GM18873 (cell line): ENCODE data around the gene ACSL1.
"Not testable (repeated sequence)": the region's sequence is repeated elsewhere in the genome, so short reads cannot be mapped to it uniquely, and the experiment has no call there.

Experiments used
- ATAC-seq: cut with Tn5 transposase; IDR thresholded peaks from one replicate; pipeline ENCODE4 v1.9.1; 2021; ENCODE audit warnings: mild to moderate bottlenecking, moderate library complexity, moderate number of reproducible peaks; ENCODE audit not compliant: unreplicated experiment, low FRiP score

The ACSL1 gene

DNA sequence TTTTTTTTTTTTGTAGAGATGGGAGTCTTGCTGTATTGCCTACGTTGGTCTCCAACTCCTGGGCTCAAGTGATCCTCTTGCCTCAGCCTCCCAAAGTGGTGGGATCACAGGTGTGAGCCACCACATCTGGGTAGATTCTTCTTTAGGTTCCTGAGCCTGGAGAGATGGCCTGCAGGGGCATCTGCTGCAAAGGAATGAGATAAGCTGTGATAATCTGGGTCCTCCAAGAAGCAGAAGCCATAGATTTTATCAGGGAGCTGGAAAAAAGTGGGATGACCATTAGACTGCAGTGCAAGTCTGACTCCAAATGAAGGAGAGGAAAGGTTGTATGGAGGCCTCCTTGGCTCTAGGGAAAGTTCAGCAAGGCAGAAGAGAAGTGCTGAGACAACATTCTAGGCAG is 19.0 kb upstream of the ACSL1 start:
- no peak for ATAC-seq

DNA sequence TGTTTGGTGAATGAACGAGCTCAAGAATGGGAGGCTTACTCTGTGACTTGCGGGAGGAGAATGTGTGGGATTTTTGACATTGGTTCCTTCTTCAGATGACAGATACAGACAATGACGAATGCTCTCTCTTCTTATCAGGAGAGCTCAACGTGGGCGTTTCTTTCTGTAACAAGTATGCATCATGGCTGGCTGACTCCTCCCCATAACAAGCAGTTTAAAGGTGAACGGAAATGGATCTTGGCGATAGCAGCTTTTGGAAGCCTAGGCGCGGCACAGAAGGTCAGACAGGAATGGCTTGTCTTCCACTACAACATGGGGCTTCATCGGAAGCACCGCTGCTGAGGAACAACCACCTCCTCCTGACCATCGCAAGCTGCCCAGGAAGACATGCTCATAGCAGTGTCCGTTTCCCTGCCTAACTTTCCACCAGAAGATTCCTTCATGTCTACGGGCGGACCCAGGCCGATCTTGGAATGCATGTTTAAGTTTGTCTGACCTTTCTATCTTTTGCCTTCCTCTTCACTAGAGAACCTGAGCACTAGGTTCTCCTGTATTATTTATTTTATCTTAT is 18.3 kb upstream of the ACSL1 start:
- ATAC-seq, result no peak

DNA sequence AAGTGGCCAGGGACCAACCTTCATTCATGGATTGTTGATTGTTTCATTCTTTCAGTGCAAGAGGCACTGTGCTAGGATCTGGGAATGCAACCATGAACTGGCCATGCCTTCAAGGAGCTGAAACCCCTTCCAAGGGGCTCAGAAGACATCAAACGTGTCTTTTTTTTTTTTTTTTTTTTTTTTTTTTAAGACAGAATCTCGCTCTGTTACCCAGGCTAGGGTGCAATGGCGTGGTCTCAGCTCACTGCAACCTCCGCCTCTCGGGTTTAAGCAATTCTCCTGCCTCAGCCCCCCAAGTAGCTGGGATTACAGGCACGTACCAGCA is 13.3 kb upstream of the ACSL1 start:
- ATAC-seq, result not testable (repeated sequence)

DNA sequence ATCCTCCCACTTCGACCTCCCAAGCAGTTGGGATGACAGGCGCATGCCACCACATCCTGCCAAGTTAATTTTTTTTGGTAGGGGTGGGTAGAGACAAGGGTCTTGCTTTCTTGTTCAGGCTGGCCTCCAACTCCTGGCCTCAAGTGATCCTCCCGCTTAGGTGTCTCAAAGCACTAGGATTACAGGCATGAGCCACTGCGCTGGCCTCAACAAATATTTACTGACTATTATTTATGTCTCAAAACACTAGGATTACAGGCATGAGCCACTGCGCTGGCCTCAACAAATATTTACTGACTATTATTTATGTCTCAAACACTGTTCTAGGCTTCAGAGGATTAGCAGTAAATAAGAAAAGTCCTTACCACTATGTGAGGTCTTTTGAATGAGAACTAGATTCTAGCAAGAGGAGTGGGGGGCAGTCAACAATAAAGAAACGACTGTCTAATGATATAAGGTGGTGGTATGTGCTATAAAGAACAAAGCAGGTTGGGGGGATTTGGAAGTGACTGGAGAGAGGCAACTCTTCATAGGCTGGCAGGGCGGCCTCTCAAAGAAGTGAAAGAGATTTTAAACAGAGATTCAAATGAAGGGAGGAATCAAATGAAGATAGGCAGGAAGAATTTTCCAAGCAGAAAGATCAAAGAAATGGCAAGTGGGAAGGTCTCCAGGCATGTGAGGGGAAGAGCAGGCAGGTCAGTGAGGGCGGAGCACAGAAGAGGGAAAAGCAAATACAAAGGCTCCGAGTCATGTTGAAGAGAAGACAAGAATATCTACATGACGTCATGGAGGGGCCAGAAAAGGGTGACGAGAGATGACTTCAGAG is 12.7 kb upstream of the ACSL1 start:
- ATAC-seq, result no peak

DNA sequence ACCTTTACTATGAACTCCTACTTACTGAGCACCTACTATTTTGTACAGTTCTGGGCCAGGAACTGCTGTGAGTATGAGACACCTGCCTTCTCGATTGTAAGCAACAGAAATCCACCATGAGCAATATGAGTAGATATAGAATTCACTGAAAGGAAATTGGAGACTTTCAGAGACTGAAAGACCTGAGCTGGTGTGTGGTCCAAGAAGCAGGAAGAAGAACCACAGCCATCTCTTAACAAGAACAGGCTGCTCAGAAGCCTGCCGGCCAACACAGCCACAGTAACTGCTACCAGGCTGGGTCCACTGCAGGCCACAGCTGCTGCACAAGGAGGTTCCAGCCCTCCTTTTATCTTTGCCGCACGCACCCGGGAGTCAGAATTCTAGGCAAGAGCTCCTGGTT is 10.8 kb upstream of the ACSL1 start:
- ATAC-seq, result no peak

DNA sequence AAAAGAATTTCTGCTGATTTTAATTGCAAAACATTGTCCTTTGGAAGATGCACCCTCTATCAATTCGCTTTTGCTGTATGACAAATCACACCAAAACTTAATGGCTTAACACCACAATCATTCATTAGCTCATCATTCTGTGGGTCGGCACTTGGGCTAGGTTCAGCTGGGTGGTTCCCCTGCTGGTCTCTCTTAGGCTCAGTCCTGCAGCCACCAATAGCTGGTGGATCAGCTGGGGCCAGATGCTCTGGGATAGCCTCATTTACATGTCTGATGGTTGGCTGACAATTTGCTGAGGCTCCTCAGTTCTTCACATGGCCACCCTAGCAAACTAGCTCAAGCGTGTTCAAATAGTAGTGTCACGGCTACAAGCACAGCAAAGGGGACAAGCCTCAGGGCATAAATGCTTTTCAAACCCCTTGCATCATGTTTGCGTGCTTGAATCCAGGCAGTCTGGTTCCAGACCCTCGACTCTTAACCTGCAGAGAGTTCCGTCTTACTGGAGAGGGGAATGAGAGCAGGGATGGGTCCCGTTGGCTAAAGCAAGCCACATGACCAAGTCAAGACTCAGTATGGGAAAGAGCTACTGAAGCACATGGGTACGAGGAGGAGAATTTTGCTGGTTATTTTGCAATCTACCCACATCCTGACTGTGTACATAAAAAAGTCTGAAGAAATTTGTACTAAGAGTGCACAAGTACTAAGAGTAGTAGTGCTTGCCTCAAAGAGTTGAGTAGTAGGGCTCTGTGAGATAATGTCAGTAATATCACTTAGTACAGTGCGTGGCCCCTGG is 7.5 kb upstream of the ACSL1 start:
- ATAC-seq, result no peak

DNA sequence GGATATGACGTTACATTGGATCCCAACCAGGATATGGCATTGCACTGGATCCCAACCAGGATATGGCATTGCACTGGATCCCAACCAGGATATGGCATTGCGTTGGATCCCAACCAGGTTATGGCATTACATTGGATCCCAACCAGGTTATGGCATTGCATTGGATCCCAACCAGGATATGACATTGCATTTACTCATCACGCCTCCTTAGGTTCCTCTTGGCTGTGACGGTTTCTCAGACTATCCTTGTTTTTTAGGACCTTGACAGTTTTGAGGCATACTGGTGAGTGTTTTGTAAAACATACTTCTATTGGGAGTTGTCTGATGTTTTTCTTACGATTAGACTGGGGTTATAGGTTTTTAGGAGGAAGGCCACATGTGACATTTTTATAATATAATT is 5.4 kb upstream of the ACSL1 start:
- ATAC-seq, result no peak

DNA sequence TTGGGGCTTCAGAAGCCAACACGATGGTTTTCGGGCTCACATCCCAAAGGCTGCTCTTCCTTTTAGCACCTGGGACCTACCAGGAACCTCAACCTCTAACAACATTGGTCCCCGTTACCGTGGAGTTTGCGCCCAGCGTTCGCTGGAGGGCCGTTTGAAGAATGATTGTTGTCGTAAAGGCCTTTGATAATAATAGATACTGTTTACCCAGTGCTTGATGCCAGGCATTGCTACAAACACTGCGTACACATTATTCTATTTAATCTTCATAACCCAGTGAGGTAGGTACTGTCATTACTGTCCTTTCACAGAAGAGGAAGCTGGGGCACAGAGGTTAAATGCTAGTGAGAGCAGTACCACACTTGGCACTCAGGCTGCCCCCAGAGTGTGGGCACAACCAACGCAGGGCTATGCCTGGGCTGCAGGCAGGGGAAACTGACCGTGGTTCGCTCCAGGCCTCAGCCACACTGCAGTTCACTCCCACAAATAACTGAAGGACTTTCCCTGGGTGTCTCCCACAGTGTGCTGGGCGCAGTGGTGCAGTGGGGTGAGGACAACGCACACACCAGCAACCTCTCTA is 1.0 kb upstream of the ACSL1 start:
- ATAC-seq, result peak; percentile 14

DNA sequence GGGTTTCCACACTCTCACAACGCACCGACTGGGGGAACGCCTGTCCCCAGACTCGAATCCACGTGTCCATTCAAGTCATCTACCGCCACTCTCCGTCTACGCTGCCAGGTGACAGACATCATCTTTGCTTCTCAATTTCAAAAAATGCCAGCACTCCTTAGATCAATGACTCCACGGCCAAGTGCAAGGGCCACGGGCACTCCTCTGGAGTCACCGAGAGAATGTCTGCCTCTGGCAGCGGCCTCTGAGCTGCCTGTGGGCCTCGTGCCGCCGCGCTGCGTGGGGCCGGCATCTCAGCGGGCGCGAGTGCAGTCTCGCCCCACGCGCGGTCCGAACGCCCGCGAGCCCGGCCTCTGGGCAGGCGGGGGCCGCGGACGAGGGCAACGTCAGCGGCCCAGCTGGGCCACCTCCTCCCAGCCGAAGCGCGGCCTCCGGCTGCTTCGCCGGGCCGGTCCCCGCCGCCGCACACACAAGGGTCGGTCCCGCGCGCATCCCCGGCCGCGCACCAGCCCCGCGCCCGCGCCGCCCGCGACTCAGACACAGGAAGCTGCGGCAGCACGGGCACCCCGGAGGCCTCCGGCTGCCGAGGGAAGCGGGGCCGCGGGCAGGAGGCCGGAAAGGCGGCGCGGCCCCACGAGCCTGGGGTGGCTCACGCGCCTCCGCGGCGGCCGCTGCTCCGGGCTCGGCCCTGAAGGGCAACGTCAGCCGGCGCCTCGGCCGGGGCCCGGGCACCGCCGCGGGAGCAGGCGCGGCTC is 450 bp downstream of the ACSL1 start:
- ATAC-seq, result peak; percentile 16

DNA sequence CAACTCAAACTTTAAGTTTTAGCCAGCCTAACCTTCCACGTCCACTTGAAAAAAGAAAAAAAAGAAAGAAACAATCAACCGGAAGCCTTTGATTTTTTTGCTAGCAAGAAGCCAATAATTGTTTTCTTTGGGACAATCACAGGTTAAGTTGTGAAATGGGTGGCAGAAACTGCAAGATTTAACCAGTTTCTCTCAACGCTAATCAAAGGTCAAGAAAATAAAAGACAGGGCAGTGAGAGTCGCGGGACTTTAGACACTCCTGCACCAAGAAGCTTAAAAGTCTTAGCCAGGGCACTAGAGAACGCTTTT is 1.0 kb downstream of the ACSL1 start:
- no peak for ATAC-seq

DNA sequence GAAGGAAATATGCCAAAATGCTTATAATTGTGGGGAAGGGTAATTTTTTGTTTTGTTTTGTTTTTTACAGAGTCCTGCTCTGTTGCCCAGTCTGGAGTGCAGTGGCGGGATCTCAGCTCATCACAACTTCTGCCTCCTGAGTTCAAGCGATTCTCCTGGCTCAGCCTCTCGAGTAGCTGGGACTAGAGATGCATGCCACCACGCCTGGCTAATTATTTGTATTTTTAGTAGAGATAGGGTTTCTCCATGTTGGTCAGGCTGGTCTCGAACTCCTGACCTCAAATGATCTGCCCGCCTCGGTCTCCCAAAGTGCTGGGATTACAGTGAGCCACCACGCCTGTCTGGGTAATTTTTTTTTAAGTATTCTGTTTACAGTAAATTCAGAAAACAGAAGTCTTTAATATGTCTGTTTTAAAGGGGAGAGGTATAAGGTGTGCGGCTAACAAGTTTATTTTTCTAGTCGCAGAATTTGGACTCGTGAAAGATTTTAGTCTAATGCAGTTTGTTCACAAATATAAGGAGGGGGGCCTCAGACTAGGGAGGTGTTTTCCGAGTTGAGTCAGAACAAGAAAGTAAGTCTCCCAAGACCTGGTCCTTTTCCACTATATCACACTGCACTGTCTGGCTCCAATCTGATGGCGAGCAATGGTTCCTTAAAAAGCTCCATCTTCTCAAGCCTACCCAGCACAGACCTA is 1.5 kb downstream of the ACSL1 start:
- ATAC-seq, result peak; percentile 23

DNA sequence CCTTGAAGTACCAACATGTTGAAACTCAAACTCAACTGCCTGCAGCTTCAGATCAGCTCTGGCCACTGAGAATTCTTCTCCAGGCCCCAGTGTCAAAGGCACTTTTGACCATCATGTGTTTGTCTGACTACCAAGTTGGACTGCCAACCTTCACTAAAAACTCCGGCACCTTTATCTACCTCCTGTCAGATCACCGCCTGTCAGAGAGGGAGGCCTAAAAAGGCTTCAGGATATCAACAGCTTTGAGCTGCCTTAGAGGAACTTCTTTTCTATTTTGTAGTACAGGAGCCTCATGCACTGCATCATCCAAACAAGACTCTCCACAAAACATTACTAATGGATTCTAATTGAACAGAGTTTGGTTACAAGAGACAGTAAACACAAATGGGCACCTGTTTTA is 2.8 kb downstream of the ACSL1 start:
- ATAC-seq, result no peak

DNA sequence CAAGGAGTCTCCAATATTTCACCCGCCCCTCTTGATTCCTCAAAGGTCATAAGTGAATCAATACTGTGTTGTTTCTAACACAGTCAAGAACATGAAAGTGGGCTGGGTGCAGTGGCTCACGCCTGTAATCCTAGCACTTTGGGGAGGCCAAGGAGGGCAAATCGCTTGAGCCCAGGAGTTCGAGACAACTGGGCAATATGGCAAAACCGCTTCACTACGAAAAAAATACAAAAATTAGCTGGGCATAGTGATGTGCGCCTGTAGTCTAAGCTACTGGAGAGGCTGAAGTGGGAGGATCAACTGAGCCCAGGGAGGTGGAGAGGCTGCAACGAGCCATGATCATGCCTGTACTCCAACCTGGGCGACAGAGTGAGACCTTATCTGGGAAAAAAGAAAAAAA is 3.4 kb downstream of the ACSL1 start:
- no peak for ATAC-seq

DNA sequence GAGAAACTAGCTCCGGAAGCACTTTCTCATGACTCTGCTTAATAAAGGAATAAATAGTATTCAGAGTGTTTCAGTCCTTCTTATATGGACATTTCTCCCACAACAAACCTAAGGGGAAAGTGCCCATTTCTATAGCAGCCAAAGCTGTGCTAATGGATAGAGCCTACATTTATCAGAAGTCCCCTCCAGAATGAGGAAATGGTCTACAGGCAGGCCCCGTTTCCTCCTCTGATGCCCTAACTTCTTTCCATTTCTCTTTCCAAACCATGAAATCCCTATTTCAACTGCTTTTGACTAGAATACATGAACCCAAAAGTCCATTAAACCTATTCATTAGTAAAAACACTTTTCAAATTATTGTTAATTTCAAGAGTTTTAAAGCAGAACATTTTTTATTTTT is 4.5 kb downstream of the ACSL1 start:
- ATAC-seq, result no peak

DNA sequence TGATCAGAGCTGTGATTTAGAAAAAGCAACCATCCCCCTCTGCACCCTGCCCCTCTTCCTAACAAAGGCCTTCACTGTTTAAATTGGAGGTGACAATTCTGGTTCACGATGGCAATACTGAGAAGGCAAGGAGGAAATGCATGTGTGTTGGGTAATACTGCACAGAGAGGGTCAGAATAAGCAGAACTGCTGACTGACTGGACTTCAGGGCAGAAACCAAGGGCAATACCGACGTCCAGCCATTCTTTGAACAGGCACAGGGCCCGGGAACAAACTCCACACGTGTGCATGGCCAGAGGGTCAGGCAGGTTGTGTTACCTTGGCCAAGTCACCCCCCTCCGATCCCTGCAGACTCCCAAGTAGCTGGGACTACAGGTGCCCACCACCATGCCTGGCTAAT is 6.0 kb downstream of the ACSL1 start:
- no peak for ATAC-seq

DNA sequence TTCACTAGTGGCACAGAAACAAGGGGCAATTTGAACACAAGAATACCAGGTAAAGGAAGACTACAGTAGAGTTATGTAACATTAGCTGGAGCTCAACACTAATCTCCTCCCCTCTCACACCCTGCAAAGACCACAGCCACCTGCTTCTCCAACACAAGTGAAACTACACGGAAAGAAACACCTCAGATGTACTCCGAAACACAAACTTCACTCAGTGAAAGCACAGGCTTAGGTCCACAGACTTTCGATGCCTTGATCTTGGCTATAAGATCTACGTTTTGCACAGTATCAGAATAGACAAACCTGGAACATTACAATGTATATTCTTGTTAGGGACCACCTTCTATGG is 7.6 kb downstream of the ACSL1 start:
- ATAC-seq, result peak; percentile 36

DNA sequence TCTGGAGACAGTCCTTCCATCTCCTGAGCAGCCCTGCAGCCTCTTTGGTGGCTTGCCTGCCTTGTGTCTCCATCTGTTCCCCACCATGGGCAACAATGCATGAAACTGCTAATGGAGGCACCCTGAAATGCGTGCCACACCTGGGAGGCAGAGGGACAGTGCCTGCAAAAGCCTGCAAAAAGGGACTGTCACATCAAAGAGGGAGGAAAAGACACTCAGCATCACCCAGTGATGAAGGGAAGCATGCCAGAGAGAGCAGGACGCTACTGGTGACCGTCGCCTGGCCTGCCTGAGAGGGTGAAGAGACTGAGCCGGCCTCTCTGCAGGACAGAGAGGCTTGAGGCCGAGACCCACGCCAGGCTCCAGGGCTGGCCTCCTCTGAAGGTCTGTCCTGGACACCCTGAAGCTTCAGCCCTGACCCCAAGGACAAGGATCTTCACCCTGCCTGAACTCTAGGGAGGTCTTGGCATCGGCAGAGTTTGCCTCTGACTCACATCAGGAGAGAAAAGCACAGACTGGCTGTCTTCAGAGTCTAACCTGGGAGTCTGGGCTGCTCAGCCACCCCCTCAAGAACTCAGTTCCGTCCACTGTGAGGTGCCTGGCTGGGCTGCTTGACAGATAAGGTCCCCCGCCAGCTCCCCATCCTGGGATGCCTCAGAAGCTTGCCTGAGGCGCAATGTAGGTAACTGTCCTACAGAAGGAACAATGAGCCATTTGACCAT is 8.1 kb downstream of the ACSL1 start:
- no peak for ATAC-seq

DNA sequence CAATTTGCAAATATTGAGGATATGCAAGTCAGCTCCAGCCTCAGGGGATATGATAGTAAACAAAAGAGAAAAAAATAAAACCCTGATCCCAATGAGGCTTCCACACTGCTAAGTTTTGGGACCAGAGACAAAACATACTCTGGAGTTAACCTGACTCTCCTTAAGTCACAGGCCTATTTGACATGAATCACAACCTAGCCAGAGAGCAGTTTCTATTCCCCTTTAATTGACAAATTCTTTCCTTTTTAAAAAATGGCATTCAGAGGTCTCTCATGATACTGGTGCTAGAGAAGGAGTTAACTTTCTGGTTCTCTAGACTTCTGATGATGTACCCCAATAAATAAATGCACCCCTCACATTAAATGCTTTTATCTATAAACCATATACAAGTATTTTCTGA is 8.8 kb downstream of the ACSL1 start:
- no peak for ATAC-seq

DNA sequence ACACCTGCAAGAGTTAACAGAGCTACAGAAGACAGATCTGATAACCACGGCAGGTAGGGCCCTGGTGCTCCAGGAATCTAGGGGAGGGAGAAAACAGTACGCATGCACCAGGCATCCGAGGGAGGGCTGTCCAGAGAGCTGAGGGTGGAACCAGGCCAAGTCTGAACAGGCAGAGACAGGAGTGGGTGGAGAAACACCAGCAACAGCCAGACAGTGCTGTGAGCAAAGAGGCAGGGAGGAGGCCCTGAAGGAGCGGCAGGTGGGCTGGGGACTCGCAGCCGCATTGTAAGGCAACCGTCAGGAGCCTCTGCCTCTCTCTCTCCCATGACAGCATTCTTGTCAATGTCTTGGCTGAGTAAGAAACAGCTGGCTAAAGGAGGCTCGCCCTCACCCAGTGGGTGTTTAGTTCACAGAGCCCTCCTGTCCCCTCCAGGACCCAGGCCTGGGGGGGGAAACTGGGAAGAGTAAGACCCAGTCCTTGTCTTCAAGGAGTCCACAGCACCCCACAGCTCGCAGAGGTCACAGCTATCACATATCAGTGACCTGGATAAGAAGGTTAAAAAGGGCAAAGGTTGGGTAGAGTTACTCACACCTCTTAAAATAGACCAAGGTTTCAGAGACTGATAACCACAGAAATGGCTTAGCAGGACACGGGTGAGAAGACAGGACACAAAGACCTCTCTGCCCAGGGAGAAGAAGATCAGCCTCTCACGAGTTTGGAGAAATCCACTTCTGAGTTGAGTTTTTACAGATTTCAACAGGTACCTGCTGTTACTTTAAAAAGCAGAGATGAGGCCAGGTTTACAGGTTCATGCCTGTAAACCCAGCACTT is 10.5 kb downstream of the ACSL1 start:
- peak; percentile 82 for ATAC-seq
